HepG2 (cell line): ENCODE measurements around the gene CFAP61. TPM values are rescaled to one million over a fixed set of nuclear protein-coding genes. Genes with fewer than 3 reads are reported as not detected.

Experiments used
- AGO1 ChIP-seq: fragments of 200-400 bp; formaldehyde crosslinking; IDR thresholded peaks from 2 replicates; pipeline ENCODE4 v1.6.1; 2017; ENCODE audit warnings: mild to moderate bottlenecking, low read depth, low read length, moderate library complexity; ENCODE audit not compliant: poor library complexity, severe bottlenecking
- BCL6 ChIP-seq: IDR thresholded peaks from 2 replicates; pipeline ENCODE4 v1.6.1; 2016; ENCODE audit warnings: missing genetic modification reagents, missing compliant biosample characterization
- CENPT ChIP-seq: sonication (generic); formaldehyde crosslinking; IDR thresholded peaks from 2 replicates; pipeline ENCODE4 v1.8.0; 2022; ENCODE audit warnings: low read depth, mild to moderate bottlenecking, moderate library complexity, missing genetic modification reagents
- DNMT3B ChIP-seq: conservative IDR thresholded peaks from 2 replicates; pipeline ENCODE4 v1.6.1; 2016; ENCODE audit warnings: missing biosample characterization, control low read depth
- GTF3A ChIP-seq: sonication (generic); formaldehyde crosslinking; conservative IDR thresholded peaks from 2 replicates; pipeline ENCODE4 v1.4.0; 2020; ENCODE audit warnings: mild to moderate bottlenecking, missing genetic modification reagents
- HHEX ChIP-seq: IDR thresholded peaks from 2 replicates; pipeline ENCODE4 v1.6.1; 2016; ENCODE audit warnings: control low read depth
- HMG20B ChIP-seq: conservative IDR thresholded peaks from 2 replicates; pipeline ENCODE4 v1.6.1; 2016; ENCODE audit warnings: missing genetic modification reagents, missing compliant biosample characterization
- KDM5A ChIP-seq: fragments of 200-600 bp; sonication (generic); IDR thresholded peaks from 2 replicates; pipeline ENCODE4 v1.7.0; 2018; ENCODE audit warnings: antibody characterized with exemption, mild to moderate bottlenecking, low read length, borderline replicate concordance
- MEF2D ChIP-seq: sonication (generic); formaldehyde crosslinking; IDR thresholded peaks from 2 replicates; pipeline ENCODE4 v1.5.1; 2020; ENCODE audit warnings: mild to moderate bottlenecking, missing genetic modification reagents
- MYPOP ChIP-seq: sonication (generic); formaldehyde crosslinking; IDR thresholded peaks from 2 replicates; pipeline ENCODE4 v1.8.1; 2023; ENCODE audit warnings: mild to moderate bottlenecking, moderate library complexity, missing genetic modification reagents
- NFE2 ChIP-seq: sonication (generic); formaldehyde crosslinking; IDR thresholded peaks from 2 replicates; pipeline ENCODE4 v1.4.0; 2020; ENCODE audit warnings: missing genetic modification reagents
- SOX6 ChIP-seq, 2 experiments: fragments of 450-650 bp in 1 of 2; sonication (generic) in 1 of 2; formaldehyde crosslinking in 1 of 2; IDR thresholded peaks; 2 replicates each; pipeline versions ENCODE4 v1.4.0 to v1.6.1; 2017 to 2020; ENCODE audit warnings: antibody characterized with exemption in 1 of 2, mild to moderate bottlenecking in 1 of 2, missing genetic modification reagents in 1 of 2
- TFDP2 ChIP-seq: sonication (generic); formaldehyde crosslinking; IDR thresholded peaks from 2 replicates; pipeline ENCODE4 v1.4.0; 2020; ENCODE audit warnings: missing genetic modification reagents
- ZNF121 ChIP-seq: sonication (generic); formaldehyde crosslinking; IDR thresholded peaks from 2 replicates; pipeline ENCODE4 v1.5.0; 2020; ENCODE audit warnings: mild to moderate bottlenecking, missing genetic modification reagents
- ZNF18 ChIP-seq: sonication (generic); formaldehyde crosslinking; IDR thresholded peaks from 2 replicates; pipeline ENCODE4 v1.8.0; 2022; ENCODE audit warnings: mild to moderate bottlenecking, missing genetic modification reagents; ENCODE audit not compliant: insufficient replicate concordance
- ZNF549 ChIP-seq: sonication (generic); formaldehyde crosslinking; IDR thresholded peaks from 2 replicates; pipeline ENCODE4 v1.5.0; 2020; ENCODE audit warnings: missing genetic modification reagents
- ZNF589 ChIP-seq: sonication (generic); formaldehyde crosslinking; conservative IDR thresholded peaks from 2 replicates; pipeline ENCODE4 v1.8.0; 2022; ENCODE audit warnings: mild to moderate bottlenecking, moderate library complexity, missing genetic modification reagents
- ZNF605 ChIP-seq: sonication (generic); formaldehyde crosslinking; IDR thresholded peaks from 2 replicates; pipeline ENCODE4 v1.8.0; 2022; ENCODE audit warnings: mild to moderate bottlenecking, missing genetic modification reagents
- ZNF615 ChIP-seq: sonication (generic); formaldehyde crosslinking; IDR thresholded peaks from 2 replicates; pipeline ENCODE4 v1.5.0; 2020; ENCODE audit warnings: mild to moderate bottlenecking, missing genetic modification reagents, borderline replicate concordance
- polyA plus RNA-seq, 8 experiments: library from polyadenylated mRNA; depleted of rRNA in 3 of 8; stranded (reverse) in 7 of 8; unstranded in 1 of 8; fragments of >200 nt; fragmentation: Illumina TruSeq in 4 of 8; extraction: Trizol in 4 of 8; gene quantifications; 2 replicates each; pipeline versions ENCODE4 v1.2.1 to v1.2.3, GENCODE V29; 2011 to 2016; ENCODE audit warnings: low read depth in 4 of 8, missing spikeins in 1 of 8, mixed read lengths in 1 of 8; ENCODE audit not compliant: insufficient read depth in 1 of 8
- total RNA-seq, 5 experiments: library from RNA; depleted of rRNA; stranded (reverse); fragments of >200 nt; fragmentation: Illumina TruSeq; extraction: Trizol; gene quantifications; 2 replicates each; pipeline ENCODE4 v1.2.3, GENCODE V29; 2016; ENCODE audit warnings: low read depth in 1 of 5

Gene CFAP61
- total and polyA plus RNA-seq, 2 of the 13 experiments (the other 11 are each of a cell fraction or from before 2014, with no cell fraction given), result 0.27 TPM; not detected in 1

- TF ChIP-seq KDM5A (peak; percentile 97), BCL6 (CRISPR knock-in tag) (peak; percentile 82), ZNF605 (CRISPR knock-in tag) (peak; percentile 69; the same call in 1 of the 2 replicates), TFDP2 (CRISPR knock-in tag) (peak; percentile 94), ZNF18 (CRISPR knock-in tag) (peak; percentile 87), AGO1 (peak; percentile 83), ZNF615 (no peak), ZNF589 (CRISPR knock-in tag) (peak; percentile 79), DNMT3B (CRISPR knock-in tag) (peak; percentile 38), ZNF121 (CRISPR knock-in tag) (no peak), GTF3A (CRISPR knock-in tag) (0 out of 2 replicates have a peak, but pooled peaks have one; percentile 84), HMG20B (CRISPR knock-in tag) (0 out of 2 replicates have a peak, but pooled peaks have one; percentile 64), MYPOP (CRISPR knock-in tag) (peak; percentile 98), NFE2 (CRISPR knock-in tag) (no peak; the same call in 1 of the 2 replicates), MEF2D (peak; percentile 92; the same call in 1 of the 2 replicates), HHEX (CRISPR knock-in tag) (0 out of 2 replicates have a peak, but pooled peaks have one; percentile 11), SOX6 (IDR thresholded peaks at IDR 0.05) (no peak), SOX6 (CRISPR knock-in tag; IDR thresholded peaks at IDR 0.05) (peak; percentile 84), CENPT (0 out of 2 replicates have a peak, but pooled peaks have one; percentile 71), ZNF549 (CRISPR knock-in tag) (peak; percentile 56; the same call in 1 of the 2 replicates)
Observed at GRCh38 chr20:20052074-20052970, at the start of gene CFAP61, which contains the start of gene CRNKL1 (continued).
